ENCODE results near the gene FEN1.

The FEN1 gene

GRCh38 chr11:61797263-61797944 lies 4.7 kb downstream of the FEN1 start:
- peak; percentile 64 for DNase-seq

- DNase-seq, result no peak
Measured at GRCh38 chr11:61799665-61800284, 7.1 kb downstream of the FEN1 start.

DNA sequence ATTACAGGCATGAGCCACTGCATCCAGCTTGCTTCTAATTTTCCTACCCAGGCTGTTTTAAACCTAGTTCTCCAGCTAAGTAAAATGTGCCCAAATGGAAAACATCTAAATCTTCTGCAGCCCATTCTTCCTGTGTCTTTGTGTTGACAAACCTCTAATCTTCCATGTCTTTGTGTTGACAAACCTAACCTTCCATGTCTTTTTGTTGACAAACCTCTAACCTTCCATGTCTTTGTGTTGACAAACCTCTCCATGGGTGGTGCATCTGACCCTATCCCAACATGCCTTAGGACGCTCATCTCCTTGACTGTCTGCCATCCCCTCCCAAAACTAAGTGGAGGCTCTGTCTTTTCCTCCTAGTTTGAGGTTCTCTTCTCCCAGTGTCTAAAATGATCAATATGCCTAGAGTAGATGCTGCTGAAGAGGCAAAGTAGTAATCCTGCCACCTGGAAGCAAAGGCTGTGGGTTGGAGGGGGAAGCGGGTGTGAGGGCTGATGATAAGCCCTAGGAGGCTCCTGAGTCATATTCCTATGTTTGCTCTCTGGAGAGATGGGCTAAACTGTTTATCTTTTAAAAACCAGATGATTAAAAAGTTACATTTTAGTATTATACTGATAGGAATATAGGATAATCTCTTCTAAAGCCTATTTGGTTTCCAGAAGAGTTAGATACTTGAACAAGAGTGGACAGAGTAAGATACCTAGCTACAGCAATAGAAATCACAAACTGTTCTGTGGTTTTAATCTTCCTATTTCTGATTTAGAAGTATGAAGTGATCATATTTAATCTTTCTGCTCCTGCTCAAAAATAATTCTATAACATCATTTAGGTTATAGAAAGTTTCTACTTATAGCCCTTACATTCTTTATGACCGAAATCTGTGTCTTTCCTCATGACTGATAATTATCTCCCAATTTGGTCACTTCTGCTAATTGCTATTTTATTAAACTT lies 7.9 kb downstream of the FEN1 start:
- DNase-seq, result no peak

- no peak for DNase-seq
Measured at GRCh38 chr11:61802605-61803004, 9.9 kb downstream of the FEN1 start.

- DNase-seq, result no peak
Measured at GRCh38 chr11:61803889-61804647, 11.4 kb downstream of the FEN1 start.

- DNase-seq, result no peak
Measured at GRCh38 chr11:61805146-61805545, 12.4 kb downstream of the FEN1 start.

DNA sequence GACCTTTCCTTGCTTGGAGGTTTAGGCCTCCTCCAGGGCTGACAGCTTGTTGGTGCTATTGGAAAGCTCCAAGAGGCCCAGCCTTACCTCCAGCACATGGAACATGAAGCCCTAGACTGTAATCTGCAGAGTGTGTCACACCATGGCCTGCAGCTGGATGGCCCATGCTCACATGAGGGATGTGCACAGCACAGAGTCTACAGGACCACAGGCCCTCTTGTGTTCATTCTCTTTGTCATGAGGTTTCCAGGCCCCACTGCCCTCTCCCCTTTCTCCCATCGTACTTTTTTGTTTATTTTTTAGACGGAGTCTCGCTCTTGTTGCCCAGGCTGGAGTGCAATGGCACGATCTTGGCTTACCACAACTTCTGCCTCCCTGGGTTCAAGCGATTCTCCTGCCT lies 14.1 kb downstream of the FEN1 start:
- no peak for DNase-seq

DNA sequence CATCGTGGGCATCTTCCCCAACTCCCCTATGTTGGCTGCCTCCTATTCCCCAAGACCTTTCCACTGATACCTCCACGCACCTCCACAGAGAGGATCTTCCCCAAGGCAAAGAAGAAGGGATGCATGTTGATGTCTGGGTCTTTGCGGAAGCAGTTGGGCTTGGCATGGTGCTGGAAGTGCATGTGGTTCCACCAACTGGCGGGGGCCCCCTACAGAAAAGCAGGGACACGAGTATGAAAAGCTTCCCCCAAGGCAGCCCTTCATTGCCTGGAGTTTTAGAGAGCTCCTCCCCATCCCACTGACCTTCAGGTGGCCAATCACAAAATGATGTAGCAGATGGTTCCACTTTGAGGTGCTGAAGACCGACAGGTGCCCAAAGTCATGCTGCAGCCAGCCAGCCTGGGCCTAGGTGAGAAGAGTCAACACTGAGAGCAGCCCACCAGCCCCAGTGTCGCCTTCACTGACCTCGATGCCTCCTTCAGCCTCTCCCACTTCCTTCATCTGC lies 18.0 kb downstream of the FEN1 start:
- DNase-seq, result no peak

GRCh38 chr11:61811831-61812230 lies 19.1 kb downstream of the FEN1 start:
- DNase-seq, result no peak

DNA sequence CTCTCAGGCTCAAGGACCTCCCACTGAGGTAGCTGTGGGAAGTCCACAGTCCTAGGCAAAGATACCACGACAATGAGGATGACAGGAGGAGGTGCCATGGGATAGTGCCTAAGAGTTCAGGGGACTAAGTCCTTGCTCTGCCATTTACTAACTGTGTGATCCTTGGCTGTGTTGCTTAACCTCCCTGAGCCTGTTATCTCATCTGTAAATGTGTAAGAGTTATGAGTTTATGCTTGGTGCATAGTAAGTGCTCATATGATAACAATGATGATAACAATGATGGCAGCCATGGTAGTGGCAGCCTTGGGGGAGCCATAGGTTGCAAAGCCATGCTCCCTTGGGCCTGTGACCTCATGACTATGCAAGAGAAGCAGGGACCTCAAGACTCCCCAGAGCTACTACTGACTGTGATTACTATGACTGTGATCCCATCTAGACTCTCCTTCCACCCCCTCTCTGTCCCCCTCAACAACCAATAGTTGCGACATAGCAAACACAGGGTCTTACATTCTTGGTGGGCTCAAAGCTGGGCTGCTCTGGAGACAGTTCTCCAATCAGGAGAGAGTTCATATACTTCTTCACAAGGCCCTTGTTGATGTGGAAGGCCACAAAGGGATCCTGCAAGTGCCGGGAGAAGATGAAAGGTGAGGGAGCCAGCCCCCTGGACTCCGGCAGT lies 20.2 kb downstream of the FEN1 start:
- no peak for DNase-seq

GRCh38 chr11:61814247-61814957 lies 21.7 kb downstream of the FEN1 start:
- DNase-seq, result no peak

- peak; percentile 53 for DNase-seq
Measured at GRCh38 chr11:61814958-61815789, 22.5 kb downstream of the FEN1 start.

GRCh38 chr11:61815790-61816735 lies 23.4 kb downstream of the FEN1 start:
- DNase-seq, result peak; percentile 54

- peak; percentile 87 for DNase-seq
Measured at GRCh38 chr11:61816736-61817455, 24.2 kb downstream of the FEN1 start, which contains the start of gene FADS1. FADS1 (minus strand) TSS chr11:61817003; CDS start chr11:61816929, 74 bp downstream.

DNA sequence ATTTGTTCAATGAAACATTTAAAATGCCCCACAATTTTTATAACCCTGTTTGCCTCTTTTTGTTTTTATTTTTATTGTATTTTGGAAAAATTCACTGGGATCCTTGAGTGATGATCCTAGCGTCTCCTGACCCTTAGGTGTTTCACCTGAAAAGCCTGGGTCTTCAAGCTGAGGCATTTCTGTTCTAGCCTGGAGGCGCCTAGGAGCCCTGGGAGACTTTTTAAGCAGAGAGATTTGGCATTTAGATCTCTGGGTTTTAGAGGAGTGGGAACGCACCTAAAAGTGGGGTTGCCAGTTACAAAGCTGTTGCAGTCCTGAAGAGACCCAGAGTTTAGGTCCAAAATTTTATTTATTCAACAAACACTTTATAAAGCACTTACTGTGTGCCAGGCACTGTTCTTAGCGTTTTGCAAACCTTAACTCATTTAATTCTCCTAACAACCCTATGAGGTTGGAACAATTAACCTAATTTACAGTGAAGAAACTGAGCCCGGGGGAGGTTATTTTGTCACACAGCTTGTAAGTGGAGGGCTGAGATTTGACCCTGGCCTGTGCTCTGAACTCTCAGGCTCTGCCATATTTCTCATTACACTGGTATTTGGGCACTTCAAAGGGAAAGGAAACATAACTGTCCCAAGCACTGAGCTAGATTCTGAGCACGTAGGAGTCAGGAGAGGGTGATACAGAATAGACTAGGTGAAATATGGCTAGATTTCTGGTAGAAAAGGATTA lies 24.9 kb downstream of the FEN1 start:
- no peak for DNase-seq

DNA sequence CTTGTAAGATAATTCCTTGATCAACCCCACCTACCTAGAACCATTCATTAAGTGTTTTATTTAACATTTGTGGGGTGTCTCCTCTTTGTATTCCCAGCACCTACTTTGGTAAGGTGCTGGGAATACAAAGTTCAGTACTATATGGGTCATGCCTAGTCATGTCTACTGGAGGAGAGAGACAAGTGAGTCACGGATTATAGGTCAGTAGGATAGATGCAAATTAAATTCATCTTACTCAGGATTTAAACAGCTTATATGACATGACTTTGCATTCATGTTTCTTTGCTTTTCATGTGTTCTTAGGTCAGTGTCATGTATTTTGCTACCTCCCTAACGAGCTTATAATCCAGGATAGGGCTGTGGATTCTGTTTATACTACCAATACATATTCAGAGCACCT lies 27.5 kb downstream of the FEN1 start:
- DNase-seq, result no peak

- DNase-seq, result no peak
Measured at GRCh38 chr11:61826930-61827570, 34.3 kb downstream of the FEN1 start.

Measured in NCI-H1694 (cell line).